Astrocyte (in vitro differentiated cells and primary cell): ENCODE measurements around the gene PSAT1.

Experiments
- EZH2 ChIP-seq: IDR thresholded peaks from 2 replicates; pipeline ENCODE4 v1.6.1; 2012; ENCODE audit warnings: mild to moderate bottlenecking, low read length, inconsistent platforms; ENCODE audit not compliant: insufficient read depth
- TF ChIP-seq, protein P1 (sequence below): IDR thresholded peaks from 2 replicates; pipeline ENCODE4 v1.5.1; 2011; ENCODE audit warnings: low read depth, mild to moderate bottlenecking, inconsistent platforms, low read length, moderate library complexity; ENCODE audit not compliant: insufficient read depth

DNA sequence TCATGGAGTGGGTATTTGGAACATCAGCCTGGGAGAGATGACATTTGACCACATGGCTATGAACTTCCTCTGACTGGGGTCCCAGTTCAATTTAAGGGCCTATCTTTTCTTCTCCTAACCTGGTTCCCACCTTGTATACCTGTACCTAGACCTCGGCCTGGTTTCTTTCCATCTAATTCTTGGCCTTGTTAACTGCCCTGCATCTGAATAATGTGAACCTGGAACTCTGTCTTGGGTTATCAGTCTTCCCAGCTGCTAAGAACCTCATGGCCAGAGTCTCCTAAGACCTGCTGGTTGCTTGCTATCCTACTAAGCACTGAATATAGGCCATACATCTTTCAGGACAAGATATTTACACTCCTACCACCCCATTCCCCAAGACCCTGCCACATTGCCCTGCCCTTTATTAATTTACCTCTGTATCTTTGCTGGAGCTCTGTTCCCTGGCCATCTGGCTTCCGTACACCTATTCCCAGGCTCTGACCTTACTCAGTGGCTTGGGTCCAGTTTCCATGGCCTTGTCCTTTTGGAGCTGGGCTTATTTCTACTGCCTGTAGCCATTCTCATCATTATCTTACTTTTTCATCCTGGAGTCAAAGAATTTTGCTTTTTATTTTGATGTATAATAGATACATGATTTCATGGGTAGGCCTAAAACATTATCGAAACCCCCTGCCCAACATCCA lies 6.6 kb downstream of the PSAT1 start:
- TF ChIP-seq, protein P1, sequence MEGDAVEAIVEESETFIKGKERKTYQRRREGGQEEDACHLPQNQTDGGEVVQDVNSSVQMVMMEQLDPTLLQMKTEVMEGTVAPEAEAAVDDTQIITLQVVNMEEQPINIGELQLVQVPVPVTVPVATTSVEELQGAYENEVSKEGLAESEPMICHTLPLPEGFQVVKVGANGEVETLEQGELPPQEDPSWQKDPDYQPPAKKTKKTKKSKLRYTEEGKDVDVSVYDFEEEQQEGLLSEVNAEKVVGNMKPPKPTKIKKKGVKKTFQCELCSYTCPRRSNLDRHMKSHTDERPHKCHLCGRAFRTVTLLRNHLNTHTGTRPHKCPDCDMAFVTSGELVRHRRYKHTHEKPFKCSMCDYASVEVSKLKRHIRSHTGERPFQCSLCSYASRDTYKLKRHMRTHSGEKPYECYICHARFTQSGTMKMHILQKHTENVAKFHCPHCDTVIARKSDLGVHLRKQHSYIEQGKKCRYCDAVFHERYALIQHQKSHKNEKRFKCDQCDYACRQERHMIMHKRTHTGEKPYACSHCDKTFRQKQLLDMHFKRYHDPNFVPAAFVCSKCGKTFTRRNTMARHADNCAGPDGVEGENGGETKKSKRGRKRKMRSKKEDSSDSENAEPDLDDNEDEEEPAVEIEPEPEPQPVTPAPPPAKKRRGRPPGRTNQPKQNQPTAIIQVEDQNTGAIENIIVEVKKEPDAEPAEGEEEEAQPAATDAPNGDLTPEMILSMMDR: no peak
- no peak for TF ChIP-seq EZH2
